GM21367 (cell line): Measurements from ENCODE around the gene PEAR1.

Experiments
- ATAC-seq: cut with Tn5 transposase; IDR thresholded peaks from one replicate; pipeline ENCODE4 v1.9.1; 2021; ENCODE audit not compliant: unreplicated experiment

PEAR1 gene

DNA sequence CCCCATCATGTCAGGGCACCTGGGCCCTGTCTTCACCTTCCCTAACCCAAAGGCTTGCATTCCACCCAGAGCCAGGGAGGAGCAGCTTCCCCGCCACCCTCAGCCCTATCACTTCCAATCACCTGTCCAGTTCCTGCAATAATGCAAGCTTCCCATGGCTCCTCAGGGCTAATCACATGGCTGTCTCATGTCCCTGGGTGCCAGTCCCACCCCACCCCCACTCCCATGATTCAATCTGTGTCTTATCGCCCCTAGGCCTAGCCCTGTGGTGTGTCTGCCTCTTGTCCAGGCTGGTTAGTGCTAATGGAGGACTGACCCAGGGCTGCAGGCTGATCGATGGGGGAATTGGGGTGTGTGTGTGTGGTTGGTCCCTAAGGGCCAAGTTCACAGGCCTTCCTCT is 11.0 kb upstream of the PEAR1 start:
- no peak for ATAC-seq

DNA sequence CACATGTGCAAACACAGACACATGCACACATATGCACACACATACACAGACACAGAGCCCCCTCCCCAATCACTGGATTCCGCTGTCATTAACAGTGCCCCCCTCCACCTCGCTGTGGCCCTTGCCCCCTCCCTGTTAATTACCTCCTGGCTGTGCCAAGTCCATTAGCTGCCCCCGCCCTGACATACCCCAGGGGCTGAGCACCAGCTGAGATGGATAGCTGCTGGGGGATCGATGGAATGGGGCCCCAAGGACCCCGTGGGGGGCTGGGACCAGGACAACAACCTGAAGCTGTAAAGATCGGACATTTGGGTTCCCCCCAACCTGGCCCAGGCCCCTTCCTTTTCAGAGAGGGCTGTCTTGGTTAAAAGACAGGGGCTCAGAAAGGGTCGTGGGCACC is 9.6 kb upstream of the PEAR1 start:
- ATAC-seq: no peak

DNA sequence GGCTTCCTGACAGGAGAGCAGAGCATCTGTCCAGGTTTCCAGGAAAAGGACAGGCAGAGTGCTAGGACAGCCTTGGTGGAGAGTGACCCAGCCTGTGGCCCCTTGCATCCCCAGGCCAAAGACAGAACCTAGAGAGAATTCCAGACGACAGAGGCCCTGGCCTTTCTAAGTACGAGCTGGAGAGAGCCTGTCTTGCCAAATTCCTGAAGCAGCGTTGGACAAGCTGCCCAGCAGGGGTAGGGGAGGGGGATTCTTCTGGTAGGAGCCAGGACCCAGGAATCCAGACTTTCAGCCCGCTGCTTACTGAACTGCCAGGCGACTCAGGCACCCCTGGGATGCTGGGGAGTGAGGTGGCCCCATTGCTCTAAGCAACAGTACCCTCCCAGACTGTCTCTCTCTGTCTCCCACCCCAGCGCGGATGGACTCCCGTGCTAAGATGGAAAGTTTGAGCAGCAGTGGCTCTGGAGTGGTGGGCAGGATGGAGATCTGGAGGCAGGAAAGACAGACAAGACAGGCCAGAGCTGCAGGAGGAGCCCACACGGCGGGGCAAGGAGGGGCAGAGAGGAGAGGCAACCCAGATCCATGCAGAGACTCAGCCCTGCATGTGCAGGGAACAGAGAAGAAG is 8.8 kb upstream of the PEAR1 start:
- no peak for ATAC-seq

DNA sequence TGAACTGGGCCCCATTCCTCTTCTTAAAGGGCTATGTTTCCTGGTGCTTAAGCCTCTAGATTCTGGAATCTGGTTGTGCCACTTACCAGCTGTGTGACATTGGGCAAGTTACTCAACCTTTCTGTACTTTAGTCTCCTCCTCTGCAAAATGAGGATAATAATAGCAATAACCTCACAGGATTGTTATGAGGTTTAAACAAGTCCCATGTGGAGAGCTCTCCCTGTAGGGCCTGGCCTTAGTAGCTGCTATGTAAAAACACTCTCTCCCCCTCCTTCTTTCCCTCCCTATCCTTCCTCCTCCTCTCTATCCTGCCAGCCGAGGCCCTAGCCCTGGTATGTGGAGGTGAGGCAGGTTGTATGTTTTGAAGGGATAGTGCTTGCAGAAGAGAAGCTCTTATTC is 8.2 kb upstream of the PEAR1 start:
- ATAC-seq: no peak

DNA sequence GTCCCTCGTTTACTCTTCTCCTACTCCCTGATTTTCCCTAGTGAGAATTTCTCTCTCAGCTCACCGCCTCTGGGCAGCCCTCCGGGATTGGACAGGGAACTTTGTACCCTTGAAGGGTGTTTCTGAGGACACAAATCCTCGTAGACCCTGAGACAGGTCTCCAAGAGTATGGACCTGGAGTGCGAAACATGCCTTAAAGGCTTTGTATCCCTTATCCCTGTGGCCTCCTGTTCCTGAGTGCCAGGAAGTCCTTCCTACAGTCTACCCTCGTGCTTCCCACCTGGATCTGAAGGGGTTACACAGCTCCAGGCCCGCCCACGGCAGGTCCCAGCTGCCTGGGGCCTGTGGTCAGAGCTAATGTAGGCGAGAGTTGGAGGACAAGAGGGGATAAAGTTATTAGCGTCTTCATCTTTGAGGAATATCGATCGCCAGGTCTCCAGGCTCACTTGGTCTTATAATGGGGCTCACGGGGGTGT is 7.6 kb upstream of the PEAR1 start:
- ATAC-seq: no peak

DNA sequence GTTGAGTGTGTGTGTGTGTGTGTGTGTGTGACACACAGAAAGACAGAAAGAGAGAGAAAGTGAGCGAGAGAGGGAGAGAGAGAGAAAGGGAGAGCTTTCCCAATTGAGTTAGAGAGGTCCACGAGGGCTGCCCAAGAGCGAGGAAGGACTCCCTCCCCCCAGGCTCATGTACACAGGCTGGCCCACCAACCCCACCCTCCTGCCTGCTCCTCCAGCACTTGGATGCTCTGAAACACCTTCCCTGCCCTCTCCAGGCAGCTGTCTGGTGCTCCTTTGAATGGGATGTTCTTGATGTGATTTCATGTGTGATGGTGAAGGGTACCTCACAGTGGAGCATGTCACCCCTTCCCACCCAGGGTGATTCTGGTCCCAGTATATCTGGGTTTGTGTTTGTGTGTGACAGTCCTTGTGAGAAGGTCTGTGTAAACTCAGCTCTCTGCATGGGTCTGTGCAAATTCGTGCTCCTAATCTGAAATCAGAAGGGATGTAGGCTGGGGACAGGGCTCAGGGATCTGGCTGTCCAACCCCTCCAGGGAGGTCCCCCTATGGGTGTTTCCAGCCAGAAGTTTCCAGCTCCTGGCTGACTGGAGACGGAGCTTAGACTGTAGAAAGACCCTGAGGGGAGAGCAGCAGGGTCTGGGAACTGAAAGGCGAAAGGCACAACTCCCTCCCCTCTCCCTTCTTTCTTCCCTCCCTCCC is 6.8 kb upstream of the PEAR1 start:
- no peak for ATAC-seq

DNA sequence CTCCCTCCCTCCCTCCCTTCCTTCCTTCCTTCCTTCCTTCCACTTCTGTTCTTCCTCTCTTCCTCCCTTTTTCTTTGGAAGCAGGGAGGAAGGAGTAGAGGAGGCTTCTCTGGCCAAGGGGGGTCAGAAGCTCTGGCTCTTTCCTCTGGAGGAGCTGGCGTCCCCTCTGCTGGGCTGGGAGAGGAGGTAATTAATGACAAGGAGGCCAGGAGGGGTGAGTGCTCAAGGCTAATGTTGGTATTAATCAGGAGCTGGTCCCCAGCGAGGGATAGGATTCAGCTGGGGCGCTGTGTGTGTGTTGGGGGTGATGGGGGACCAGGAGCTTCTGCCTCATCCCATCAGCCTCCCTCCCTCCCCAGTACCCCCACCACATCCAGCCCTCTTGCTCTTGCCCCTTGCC is 6.2 kb upstream of the PEAR1 start:
- no peak for ATAC-seq

DNA sequence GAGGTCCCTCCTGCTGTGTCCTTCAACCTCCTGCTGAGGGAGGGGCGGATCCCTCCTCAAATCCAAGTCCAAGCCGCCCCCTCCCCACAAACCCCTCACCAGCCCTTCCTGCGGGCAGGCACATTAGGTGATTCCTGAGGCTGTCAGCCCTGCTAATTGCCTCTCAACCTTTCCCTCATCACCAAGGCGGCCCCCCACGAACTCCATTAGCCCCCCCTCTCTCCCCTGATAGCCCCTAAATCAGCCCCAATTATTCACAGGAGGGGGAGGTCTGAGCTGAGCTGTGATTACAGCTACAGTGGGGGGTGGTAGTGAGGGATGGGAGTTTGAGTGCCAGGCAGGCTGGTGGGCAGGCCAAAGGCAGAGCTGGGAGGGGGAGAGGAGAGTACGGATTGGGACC is 5.8 kb upstream of the PEAR1 start:
- no peak for ATAC-seq

DNA sequence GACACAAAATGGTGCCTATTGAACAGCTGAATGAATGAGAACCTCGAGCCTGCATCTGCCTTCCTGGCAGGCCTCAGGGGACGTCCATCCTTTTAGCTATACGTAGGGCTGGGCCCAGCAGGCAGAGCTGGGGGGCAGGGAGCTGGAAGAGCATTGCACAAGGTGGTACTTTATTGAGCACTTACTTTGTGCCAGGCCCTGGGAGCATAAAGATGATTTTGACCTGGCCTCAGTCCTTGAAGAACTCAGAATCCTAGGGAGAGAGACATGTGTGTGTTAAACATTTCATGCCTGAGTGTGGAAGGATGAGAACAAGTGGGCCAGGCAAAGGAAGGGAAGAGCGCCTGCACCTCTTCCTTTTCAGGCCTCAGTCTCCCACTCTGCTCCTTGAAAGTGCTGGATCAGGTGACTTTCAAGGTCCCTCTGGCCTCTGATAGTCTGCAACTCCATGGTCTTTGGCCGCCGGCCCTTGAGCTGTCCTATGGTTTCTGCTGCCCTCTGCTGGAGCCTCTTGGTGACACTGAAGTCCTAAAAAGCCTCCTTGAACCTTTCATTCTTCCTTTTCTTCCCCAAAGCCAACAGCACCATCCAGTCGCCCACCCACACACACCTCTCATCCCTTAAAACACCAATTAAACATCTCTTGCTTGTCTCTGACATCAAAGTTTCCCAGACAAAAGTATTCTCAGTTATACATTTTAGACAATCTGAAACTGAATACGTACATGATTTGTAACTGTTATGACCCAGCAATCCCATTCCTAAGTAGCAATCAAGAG is 3.5 kb upstream of the PEAR1 start:
- no peak for ATAC-seq

DNA sequence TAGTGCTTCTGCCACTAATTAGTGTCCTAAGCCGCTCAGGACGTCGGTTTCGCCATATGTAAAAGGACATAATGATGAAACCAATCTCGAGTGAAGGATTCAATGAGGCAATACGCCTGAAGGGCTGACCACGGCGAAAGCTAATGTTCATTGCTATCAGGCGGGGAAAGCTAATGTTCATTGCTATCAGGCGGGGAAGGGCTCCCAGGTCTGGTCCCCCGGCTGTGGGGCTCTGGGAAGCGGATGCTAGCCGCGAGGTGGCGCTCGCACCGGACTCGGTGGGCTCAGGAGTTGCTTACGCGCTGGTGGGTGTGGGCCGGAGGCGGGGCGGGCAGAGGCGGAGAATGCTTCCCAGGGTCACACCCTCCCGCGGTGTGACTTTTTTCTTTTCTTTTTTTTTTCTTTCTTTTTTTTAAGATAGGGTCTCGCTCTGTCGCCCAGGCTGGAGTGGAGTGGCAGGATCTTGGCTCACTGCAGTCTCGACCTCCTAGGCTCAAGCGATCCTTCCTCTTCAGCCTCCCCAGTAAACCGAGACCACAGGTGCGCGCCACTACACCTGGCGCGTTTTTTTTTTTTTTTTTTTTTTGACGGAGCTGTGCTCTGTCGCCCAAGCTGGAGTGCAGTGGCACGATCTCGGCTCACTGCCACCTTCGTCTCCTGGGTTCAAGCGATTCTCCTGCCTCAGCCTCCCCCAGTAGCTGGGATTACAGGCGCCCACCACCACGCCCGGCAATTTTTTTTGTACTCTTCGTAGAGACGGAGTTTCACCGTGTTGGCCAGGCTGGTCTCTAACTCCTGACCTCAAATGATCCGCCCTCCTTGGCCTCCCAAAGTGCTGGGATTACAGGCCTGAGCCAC is 1.1 kb upstream of the PEAR1 start:
- no peak for ATAC-seq

DNA sequence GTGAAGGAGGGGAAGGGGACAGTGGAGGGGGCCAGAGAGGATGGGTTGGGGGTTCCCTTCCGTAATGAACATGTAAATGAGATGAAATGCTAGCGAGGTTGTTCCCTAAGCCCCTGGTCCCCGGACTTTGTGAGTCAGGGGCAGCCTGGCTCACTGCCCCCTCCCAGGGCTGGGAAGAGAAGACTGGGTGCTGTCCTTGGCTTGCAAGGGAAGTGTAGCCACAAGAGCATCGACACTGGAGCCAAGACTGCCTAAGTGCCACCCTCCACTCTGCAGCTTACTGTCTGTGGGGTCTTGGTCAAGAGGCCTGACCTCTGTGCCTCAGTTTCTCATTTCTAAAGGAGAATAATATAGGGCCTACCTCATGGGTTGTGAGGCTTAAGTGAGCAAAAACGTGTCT is 483 bp downstream of the PEAR1 start:
- no peak for ATAC-seq

DNA sequence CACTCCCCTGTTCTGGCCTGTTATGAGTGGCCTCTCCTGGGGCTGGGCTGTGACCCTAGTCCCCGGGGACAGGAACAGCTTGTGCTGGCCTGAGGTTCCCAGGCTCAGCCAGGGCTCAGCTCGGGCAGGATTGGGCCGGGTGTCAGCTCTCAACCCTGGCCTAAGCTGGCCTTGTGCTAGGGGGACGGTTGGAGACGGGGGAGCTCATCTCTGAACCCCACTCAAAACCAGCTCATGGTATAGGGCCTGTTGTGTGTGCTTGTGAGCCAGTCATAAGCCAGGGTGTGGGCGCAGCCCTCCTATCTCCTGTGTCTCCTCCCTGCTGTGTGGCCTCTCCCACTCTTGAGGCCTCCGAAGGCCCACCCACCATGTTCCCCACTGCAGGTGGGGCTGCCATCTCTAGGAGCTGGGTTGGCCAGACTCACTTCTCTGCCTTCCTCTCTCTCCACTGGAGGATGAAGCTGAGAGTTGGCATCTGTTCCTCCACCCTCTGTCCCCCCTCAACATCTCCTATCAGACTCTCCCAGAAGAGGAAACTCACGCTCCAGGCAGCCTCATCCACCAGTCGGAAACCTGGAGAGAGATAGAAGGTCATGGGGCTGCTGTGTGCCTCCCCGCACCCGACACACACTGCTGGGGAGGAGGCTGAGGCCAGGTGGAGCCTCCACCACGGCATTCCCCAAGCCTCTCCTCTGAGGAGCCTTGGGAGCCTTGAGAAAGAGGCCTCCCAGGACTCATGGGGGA is 1.4 kb downstream of the PEAR1 start:
- ATAC-seq: no peak

DNA sequence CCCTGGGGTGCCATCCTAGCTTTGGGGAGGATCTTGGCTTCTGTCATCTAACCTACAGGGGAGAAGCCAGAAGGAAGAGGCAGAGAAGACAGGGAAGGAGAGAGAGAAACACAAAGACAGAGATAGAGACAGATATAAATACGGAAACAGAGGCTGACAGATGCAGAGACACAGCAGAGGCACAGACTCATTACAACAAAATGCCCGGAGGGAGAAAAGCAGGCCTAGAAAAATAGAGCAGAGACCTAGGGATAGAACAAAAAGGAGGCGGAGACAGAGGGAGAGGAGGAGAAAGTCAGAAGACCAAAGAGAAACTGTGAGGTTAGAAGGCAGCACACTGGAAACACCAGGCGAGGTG is 1.9 kb downstream of the PEAR1 start:
- no peak for ATAC-seq

DNA sequence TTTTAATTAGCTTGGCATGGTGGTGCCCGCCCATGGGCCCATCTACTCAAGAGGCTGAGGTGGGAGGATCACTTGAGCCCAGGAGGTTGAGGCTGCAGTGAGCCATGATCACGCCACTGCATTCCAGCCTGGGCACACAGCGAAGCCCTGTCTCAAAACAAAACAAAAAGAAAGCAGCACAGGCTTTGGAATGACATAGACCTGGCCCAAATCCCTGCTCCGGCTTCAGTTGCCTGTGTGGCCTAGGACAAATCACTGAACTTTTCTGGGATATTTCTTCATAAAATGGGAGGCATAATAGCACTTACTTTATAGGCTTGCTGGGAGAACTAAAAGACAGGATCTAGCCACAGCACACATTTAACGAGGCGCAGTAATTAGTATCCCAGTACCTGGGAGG is 2.4 kb downstream of the PEAR1 start:
- no peak for ATAC-seq

DNA sequence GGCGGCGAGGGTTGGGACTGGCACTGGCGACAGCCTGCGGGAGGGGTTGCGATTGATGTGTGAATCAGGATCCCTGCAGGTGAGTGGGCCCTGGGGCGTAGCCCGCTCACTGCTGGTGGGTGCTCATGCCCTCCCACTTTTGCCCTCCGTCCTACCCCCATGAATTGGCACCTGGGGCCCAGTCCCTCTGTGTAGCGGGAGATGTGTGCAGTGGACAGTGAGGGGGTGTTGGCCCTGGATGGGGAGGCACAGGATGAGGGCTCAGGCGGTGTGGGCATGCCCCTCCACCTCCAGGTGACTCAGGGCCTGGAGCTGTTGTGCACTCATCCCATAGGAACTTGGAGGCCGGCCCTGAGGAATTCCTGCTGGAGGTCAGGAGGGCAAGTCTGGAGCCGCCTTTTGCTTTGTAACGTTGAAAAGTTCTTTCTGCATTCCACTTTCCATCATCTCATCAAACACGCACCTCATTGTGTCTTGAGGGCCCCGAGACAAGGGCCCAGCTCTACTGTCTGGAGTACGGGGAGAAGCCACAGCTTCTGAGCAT is 3.0 kb downstream of the PEAR1 start:
- no peak for ATAC-seq

DNA sequence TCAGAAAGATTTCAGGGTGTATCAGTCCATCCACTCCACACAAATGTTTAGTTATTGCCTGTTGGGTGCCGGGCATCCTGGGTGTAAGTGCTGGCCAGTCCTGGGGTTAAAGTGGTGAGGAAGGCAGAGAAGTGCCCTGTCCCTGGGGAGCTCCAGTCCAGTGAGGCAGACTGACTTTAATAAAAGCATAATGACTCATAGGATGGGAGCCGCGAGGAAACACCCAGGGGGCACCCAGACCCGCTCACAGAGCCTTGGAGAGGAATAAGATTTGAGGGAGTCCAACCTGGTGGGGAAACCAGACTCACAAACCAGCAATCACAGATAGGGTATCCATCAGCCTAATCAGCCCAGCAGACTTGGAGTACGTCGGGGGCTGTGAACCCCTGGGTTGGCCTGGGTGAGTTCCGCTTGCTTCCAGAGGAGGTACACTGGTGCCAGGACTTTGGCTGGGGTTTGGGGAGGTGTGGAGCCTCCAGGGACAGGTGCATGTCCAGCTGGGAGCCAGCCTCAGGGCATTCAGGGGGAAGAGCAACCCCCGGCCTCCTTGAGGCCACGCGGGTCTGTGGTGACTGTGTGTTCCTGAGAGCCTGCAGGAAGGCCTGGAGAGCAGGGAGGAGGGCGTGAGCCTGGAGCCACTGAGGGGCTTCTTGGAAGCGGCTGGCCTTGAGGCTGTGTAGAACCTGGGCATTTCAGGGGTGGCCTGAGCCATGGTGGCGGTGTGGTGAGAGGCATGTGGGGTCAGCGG is 3.7 kb downstream of the PEAR1 start:
- ATAC-seq: no peak

DNA sequence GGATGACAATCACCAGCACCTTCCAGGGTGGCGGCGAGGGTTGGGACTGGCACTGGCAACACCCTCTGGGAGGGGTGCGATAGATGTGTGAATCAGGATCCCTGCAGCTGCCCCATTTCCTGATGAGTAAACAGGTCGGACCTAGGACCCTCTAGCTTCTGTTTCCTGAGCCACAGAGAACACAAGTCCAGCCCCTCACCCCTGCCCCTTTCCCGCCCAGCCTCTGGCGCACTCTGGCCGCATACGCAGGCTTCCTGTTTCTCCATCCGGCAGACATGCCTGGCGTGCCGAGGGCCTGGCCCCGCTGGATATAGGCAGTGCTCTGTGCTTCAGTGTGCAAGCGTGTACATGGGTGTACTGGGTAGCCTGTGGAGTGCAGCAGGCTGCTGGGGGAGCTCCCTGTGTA is 4.6 kb downstream of the PEAR1 start:
- no peak for ATAC-seq

DNA sequence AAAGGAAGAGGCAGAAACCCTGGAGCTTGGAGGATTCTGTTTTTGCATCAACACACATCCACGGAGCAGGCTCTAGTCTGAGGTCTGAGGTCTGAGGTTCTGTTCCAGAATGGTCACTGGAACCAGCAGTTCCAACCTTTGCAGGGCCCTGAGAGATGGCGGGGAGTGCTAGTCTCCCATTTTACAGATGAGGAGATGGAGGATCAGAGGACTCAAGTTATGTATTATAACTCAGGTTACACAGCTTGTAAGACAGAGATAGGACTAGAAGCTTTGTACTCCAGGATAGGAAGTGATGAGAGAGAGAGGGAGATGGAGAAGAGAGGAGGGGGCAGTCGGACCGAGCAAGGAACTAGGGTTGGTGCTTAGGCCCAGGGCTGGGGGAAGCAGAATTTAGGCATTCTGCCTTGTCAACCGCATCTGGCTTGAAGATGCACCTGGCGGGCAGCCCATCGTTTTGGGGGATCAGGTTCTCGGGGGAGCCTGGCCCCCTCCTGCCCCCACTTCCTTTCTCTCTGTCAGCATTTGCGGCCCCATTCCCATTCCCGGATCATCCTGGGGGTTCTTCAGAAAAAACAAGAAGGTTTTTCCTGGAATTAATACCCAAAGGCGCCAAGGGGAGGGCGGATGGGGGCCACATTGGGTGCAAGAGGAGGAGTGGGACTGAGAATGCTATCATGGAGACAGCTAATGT is 5.6 kb downstream of the PEAR1 start:
- no peak for ATAC-seq
